H9 (cell line): ENCODE results near the gene COL4A2. TPM values are rescaled to one million over a fixed set of nuclear protein-coding genes. Genes with fewer than 3 reads are reported as not detected.

ENCODE experiments used
- DNase-seq: peaks from one replicate; pipeline ENCODE4 v3.0.0-alpha.2; 2017
- H2AFZ ChIP-seq: one replicate; pipeline ENCODE4 v1.6.1; 2013; ENCODE audit warnings: mild to moderate bottlenecking, low read length, control low read depth, moderate library complexity
- H2AK5ac ChIP-seq: 2 replicates; pipeline ENCODE4 v1.6.1; 2013; ENCODE audit warnings: low read length, control low read depth, mixed read lengths; ENCODE audit not compliant: insufficient read length
- H2BK120ac ChIP-seq: one replicate; pipeline ENCODE4 v1.6.1; 2013; ENCODE audit warnings: low read depth, mild to moderate bottlenecking, low read length, control low read depth, inconsistent platforms; ENCODE audit not compliant: poor library complexity, severe bottlenecking
- H2BK12ac ChIP-seq: 2 replicates; pipeline ENCODE4 v1.6.1; 2013; ENCODE audit warnings: low read length, control low read depth, mixed read lengths, low read depth; ENCODE audit not compliant: insufficient read length
- H2BK15ac ChIP-seq: 2 replicates; pipeline ENCODE4 v1.6.1; 2013; ENCODE audit warnings: low read depth, low read length, control low read depth
- H2BK20ac ChIP-seq: one replicate; pipeline ENCODE4 v1.6.1; 2013; ENCODE audit warnings: low read depth, mild to moderate bottlenecking, low read length, control low read depth, inconsistent platforms; ENCODE audit not compliant: poor library complexity, severe bottlenecking
- H2BK5ac ChIP-seq: 2 replicates; pipeline ENCODE4 v1.6.1; 2013; ENCODE audit warnings: low read length, control low read depth, mixed read lengths; ENCODE audit not compliant: insufficient read length
- H3K14ac ChIP-seq: 2 replicates; pipeline ENCODE4 v1.6.1; 2013; ENCODE audit warnings: low read length, control low read depth; ENCODE audit not compliant: insufficient read depth
- H3K18ac ChIP-seq: 2 replicates; pipeline ENCODE4 v1.6.1; 2013; ENCODE audit warnings: low read depth, mild to moderate bottlenecking, mixed read lengths, low read length, control low read depth; ENCODE audit not compliant: insufficient read length
- H3K23ac ChIP-seq: 2 replicates; pipeline ENCODE4 v1.6.1; 2013; ENCODE audit warnings: low read length, control low read depth, mixed read lengths, low read depth; ENCODE audit not compliant: insufficient read length
- H3K23me2 ChIP-seq: 2 replicates; pipeline ENCODE4 v1.6.1; 2013; ENCODE audit warnings: low read depth, mild to moderate bottlenecking, mixed read lengths, low read length, control low read depth; ENCODE audit not compliant: insufficient read length, poor library complexity, severe bottlenecking
- H3K27ac ChIP-seq: 2 replicates; pipeline ENCODE4 v1.5.1; 2013; ENCODE audit warnings: low read length, control low read depth, mixed read lengths, low read depth; ENCODE audit not compliant: insufficient read length
- H3K27me3 ChIP-seq: 2 replicates; pipeline ENCODE4 v1.6.1; 2013; ENCODE audit warnings: low read length, control low read depth, inconsistent platforms; ENCODE audit not compliant: insufficient read depth
- H3K4ac ChIP-seq: 2 replicates; pipeline ENCODE4 v1.6.1; 2013; ENCODE audit warnings: low read depth, mild to moderate bottlenecking, control low read depth, inconsistent platforms, low read length, moderate library complexity
- H3K4me1 ChIP-seq: 2 replicates; pipeline ENCODE4 v1.6.1; 2013; ENCODE audit warnings: low read length, control low read depth, inconsistent platforms; ENCODE audit not compliant: insufficient read depth
- H3K4me2 ChIP-seq: 2 replicates; pipeline ENCODE4 v1.6.1; 2013; ENCODE audit warnings: low read length, control low read depth, mixed read lengths; ENCODE audit not compliant: insufficient read length, insufficient read depth
- H3K56ac ChIP-seq: 2 replicates; pipeline ENCODE4 v1.6.1; 2013; ENCODE audit warnings: low read depth, mild to moderate bottlenecking, mixed read lengths, low read length, control low read depth; ENCODE audit not compliant: insufficient read length
- H3K79me1 ChIP-seq: 2 replicates; pipeline ENCODE4 v1.6.1; 2013; ENCODE audit warnings: low read depth, mild to moderate bottlenecking, moderate library complexity, low read length, control low read depth, inconsistent platforms; ENCODE audit not compliant: insufficient read depth, poor library complexity, severe bottlenecking
- H3K79me2 ChIP-seq: 2 replicates; pipeline ENCODE4 v1.6.1; 2013; ENCODE audit warnings: low read length, control low read depth, inconsistent platforms; ENCODE audit not compliant: insufficient read depth
- H3K9ac ChIP-seq: 2 replicates; pipeline ENCODE4 v1.6.1; 2013; ENCODE audit warnings: low read length, control low read depth, mixed read lengths; ENCODE audit not compliant: insufficient read length; ENCODE audit errors: extremely low read depth
- H3K9me3 ChIP-seq: one replicate; pipeline ENCODE4 v1.6.1; 2013; ENCODE audit warnings: low read depth, low read length, inconsistent platforms; ENCODE audit not compliant: control insufficient read depth
- H3T11ph ChIP-seq: one replicate; pipeline ENCODE4 v1.6.1; 2013; ENCODE audit warnings: mild to moderate bottlenecking, low read length, control low read depth, inconsistent platforms
- H4K20me1 ChIP-seq: one replicate; pipeline ENCODE4 v1.6.1; 2013; ENCODE audit not compliant: control insufficient read depth, insufficient read length, insufficient read depth
- H4K5ac ChIP-seq: 2 replicates; pipeline ENCODE4 v1.6.1; 2013; ENCODE audit warnings: low read depth, mild to moderate bottlenecking, mixed read lengths, low read length, control low read depth; ENCODE audit not compliant: insufficient read length
- H4K8ac ChIP-seq: replicated peaks from 2 replicates; pipeline ENCODE4 v1.6.1; 2013; ENCODE audit warnings: low read length, control low read depth, mixed read lengths, low read depth; ENCODE audit not compliant: insufficient read length
- H4K91ac ChIP-seq: 2 replicates; pipeline ENCODE4 v1.6.1; 2013; ENCODE audit warnings: low read depth, mild to moderate bottlenecking, moderate library complexity, mixed read lengths, low read length, control low read depth; ENCODE audit not compliant: insufficient read length
- H3K27ac Mint-ChIP-seq, 3 experiments: 2 replicates in 2 of 3; 3 replicates in 1 of 3; pipeline ENCODE4 v1.8.0; 2020 to 2021; ENCODE audit warnings: mixed read lengths in 3 of 3, mild to moderate bottlenecking in 1 of 3, moderate library complexity in 1 of 3
- H3K27me3 Mint-ChIP-seq: 2 replicates; pipeline ENCODE4 v1.8.0; 2021; ENCODE audit warnings: low read depth, mild to moderate bottlenecking, moderate library complexity, mixed read lengths
- H3K36me3 Mint-ChIP-seq, 3 experiments: 2 replicates in 2 of 3; 3 replicates in 1 of 3; pipeline ENCODE4 v1.8.0; 2020 to 2021; ENCODE audit warnings: low read depth in 3 of 3, mixed read lengths in 3 of 3; ENCODE audit not compliant: insufficient read depth in 1 of 3
- H3K4me1 Mint-ChIP-seq, 2 experiments: 2 replicates each; pipeline ENCODE4 v1.8.0; 2020; ENCODE audit warnings: mixed read lengths in 2 of 2
- H3K4me3 Mint-ChIP-seq, 2 experiments: 2 replicates in 1 of 2; 3 replicates in 1 of 2; pipeline ENCODE4 v1.8.0; 2020 to 2021; ENCODE audit warnings: mild to moderate bottlenecking in 2 of 2, mixed read lengths in 2 of 2, moderate library complexity in 1 of 2
- H3K9me3 Mint-ChIP-seq, 2 experiments: 2 replicates in 1 of 2; 3 replicates in 1 of 2; pipeline ENCODE4 v1.8.0; 2020; ENCODE audit warnings: mild to moderate bottlenecking in 2 of 2, mixed read lengths in 2 of 2, moderate library complexity in 1 of 2
- whole genome bisulfite sequencing: extraction: QIAGEN DNeasy Blood & Tissue Kit; methylation state at CpG from one replicate; pipeline ENCODE4 v1.1.7; 2013; ENCODE audit warnings: missing lambda C conversion rate, low lambda C conversion rate, mixed read lengths; ENCODE audit not compliant: insufficient read length; ENCODE audit errors: extremely low coverage; 5-methylcytosine and 5-hydroxymethylcytosine counted together
- total RNA-seq: library from RNA; stranded (reverse); gene quantifications from 2 replicates; pipeline ENCODE4 v1.2.1, GENCODE V29; 2021
- TF ChIP-seq, protein P1 (sequence below): fragments of 200-600 bp; sonication (generic); conservative IDR thresholded peaks from 3 replicates; pipeline ENCODE4 v1.8.0; 2021; ENCODE audit warnings: antibody characterized with exemption, mild to moderate bottlenecking

The COL4A2 gene
- total RNA-seq, 1 experiment from 2014 or later = 76.5 TPM

DNA sequence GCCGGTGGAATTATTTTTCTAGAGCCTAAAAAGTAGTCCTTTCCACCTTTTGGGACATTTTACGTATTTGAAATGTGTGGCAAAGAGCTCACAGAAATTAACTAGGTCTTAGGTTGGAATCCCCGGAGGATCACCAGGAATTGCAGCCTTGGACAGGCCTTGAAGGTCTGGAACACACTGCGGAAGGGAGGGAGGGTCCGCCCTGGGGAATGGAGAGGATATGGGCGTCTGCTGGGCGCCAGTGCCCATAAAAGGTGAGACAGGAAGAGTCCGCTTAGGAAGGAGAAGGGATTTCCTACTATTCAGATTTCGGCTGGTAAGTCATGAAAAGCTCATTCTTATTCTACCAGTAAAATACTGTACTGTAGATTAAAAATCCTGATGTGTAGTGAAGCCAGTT is 111.9 kb downstream of the COL4A2 start:
- H2BK12ac ChIP-seq = no peak overlapping the region
- no peak overlapping the region for H3K56ac ChIP-seq
- H2BK120ac ChIP-seq = no peak overlapping the region
- H4K8ac ChIP-seq = no peak overlapping the region
- H3K27ac ChIP-seq = no peak overlapping the region
- no peak overlapping the region for H2BK5ac ChIP-seq
- WGBS = no CpG with 5 or more reads among the region's 9 CpGs
- TF ChIP-seq, protein P1, sequence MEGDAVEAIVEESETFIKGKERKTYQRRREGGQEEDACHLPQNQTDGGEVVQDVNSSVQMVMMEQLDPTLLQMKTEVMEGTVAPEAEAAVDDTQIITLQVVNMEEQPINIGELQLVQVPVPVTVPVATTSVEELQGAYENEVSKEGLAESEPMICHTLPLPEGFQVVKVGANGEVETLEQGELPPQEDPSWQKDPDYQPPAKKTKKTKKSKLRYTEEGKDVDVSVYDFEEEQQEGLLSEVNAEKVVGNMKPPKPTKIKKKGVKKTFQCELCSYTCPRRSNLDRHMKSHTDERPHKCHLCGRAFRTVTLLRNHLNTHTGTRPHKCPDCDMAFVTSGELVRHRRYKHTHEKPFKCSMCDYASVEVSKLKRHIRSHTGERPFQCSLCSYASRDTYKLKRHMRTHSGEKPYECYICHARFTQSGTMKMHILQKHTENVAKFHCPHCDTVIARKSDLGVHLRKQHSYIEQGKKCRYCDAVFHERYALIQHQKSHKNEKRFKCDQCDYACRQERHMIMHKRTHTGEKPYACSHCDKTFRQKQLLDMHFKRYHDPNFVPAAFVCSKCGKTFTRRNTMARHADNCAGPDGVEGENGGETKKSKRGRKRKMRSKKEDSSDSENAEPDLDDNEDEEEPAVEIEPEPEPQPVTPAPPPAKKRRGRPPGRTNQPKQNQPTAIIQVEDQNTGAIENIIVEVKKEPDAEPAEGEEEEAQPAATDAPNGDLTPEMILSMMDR = no peak
- no peak overlapping the region for H3K4me2 ChIP-seq
- no peak for DNase-seq
- no peaks in the 10 kb centered on the region for H4K20me1 ChIP-seq
- no peak overlapping the region for H2BK20ac ChIP-seq
- no peak overlapping the region for H3K23ac ChIP-seq
- Mint-ChIP-seq H3K36me3 (0 out of 7 replicates have a peak, but pooled peaks cover 0 to 2% (median 0%) of the 10 kb centered on the region in 3 experiments), H3K4me1 (peaks cover 16% of the 10 kb centered on the region in 2 experiments), H3K4me3 (no peak overlapping the region), H3K27me3 (no peaks in the 10 kb centered on the region), H3K27ac (peak overlapping the region in 1 of 3 experiments; percentile 87; a peak in 2 of 7 replicates), H3K9me3 (no peaks in the 10 kb centered on the region)
- H2AFZ ChIP-seq = no peak overlapping the region
- H3K79me2 ChIP-seq = no peaks in the 10 kb centered on the region
- H3K79me1 ChIP-seq = no peaks in the 10 kb centered on the region
- H3K18ac ChIP-seq = no peak overlapping the region
- H3K27me3 ChIP-seq = no peaks in the 10 kb centered on the region
- no peak overlapping the region for H3T11ph ChIP-seq
- no peak overlapping the region for H3K9ac ChIP-seq
- no peak overlapping the region for H4K91ac ChIP-seq
- H2BK15ac ChIP-seq = no peak overlapping the region
- no peaks in the 10 kb centered on the region for H3K23me2 ChIP-seq
- no peak overlapping the region for H3K4ac ChIP-seq
- no peaks in the 10 kb centered on the region for H3K9me3 ChIP-seq
- no peak overlapping the region for H4K5ac ChIP-seq
- no peak overlapping the region for H3K14ac ChIP-seq
- H2AK5ac ChIP-seq = no peak overlapping the region
- H3K4me1 ChIP-seq = no peaks in the 10 kb centered on the region
